ENCODE measurements around the gene MRPL24. TPM values are rescaled to one million over a fixed set of nuclear protein-coding genes. Genes with fewer than 3 reads are reported as not detected.

Gene MRPL24
- total and polyA plus RNA-seq, 8 donors: 39.8 to 68.6 (median 48.3) TPM

GRCh38 chr1:156773607-156774006, 32.7 kb upstream of the MRPL24 start:
- no peak for FAIRE-seq
- TF ChIP-seq CTCF (IDR thresholded peaks at IDR 0.05): no peak
- 93 to 94% methylated on average over 3 of the region's 3 CpGs for WGBS, 2 donors
- no peaks in the 10 kb centered on the region for H3K36me3 ChIP-seq
- H3K4me3 ChIP-seq: no peak overlapping the region
- no peak for ATAC-seq
- H3K27ac ChIP-seq: no peak overlapping the region
- H3K9me3 ChIP-seq: no peaks in the 10 kb centered on the region
- no peak for DNase-seq
- no peaks in the 10 kb centered on the region for H3K27me3 ChIP-seq
- peaks cover 9 to 29% (median 10%) of the 10 kb centered on the region in 3 donors for H3K4me1 ChIP-seq
- intact Hi-C loops (cut with DNase I): no loop called here

GRCh38 chr1:156772728-156773497, 32.0 kb upstream of the MRPL24 start:
- DNase-seq (no peak), ATAC-seq (peak in 1 of 4 donors; percentile 28), FAIRE-seq (no peak)
- Histone ChIP-seq H3K36me3 (no peaks in the 10 kb centered on the region), H3K27me3 (no peaks in the 10 kb centered on the region), H3K4me1 (peaks cover 9 to 31% (median 10%) of the 10 kb centered on the region in 3 donors), H3K9me3 (no peaks in the 10 kb centered on the region), H3K4me3 (no peak overlapping the region), H3K27ac (no peak overlapping the region)
- intact Hi-C loops (cut with DNase I): no loop called here
- TF ChIP-seq CTCF (IDR thresholded peaks at IDR 0.05): no peak
- 37 to 39% methylated on average over 9 of the region's 9 CpGs for WGBS, 2 donors

- Histone ChIP-seq H3K27ac (no peak overlapping the region), H3K4me3 (no peak overlapping the region), H3K4me1 (peaks cover 9 to 28% (median 10%) of the 10 kb centered on the region in 3 donors), H3K9me3 (no peaks in the 10 kb centered on the region), H3K27me3 (no peaks in the 10 kb centered on the region), H3K36me3 (no peaks in the 10 kb centered on the region)
- DNase-seq (no peak), FAIRE-seq (no peak), ATAC-seq (no peak)
- no peak for TF ChIP-seq CTCF (IDR thresholded peaks at IDR 0.05)
- 81 to 86% methylated on average over 3 of the region's 3 CpGs for WGBS, 2 donors
- intact Hi-C loops (cut with DNase I): no loop called here
Observed at GRCh38 chr1:156772222-156772621, 31.3 kb upstream of the MRPL24 start.

GRCh38 chr1:156768610-156769295, 27.9 kb upstream of the MRPL24 start:
- Histone ChIP-seq H3K4me1 (peaks cover 9 to 31% (median 10%) of the 10 kb centered on the region in 3 donors), H3K36me3 (no peaks in the 10 kb centered on the region), H3K4me3 (peak overlapping the region in 3 of 4 donors; percentile 80 to 98 (median 88)), H3K27ac (no peak overlapping the region), H3K9me3 (no peaks in the 10 kb centered on the region), H3K27me3 (no peaks in the 10 kb centered on the region)
- ATAC-seq (no peak), FAIRE-seq (no peak), DNase-seq (no peak)
- WGBS, 2 donors: 9 to 11% methylated on average over 8 of the region's 8 CpGs
- TF ChIP-seq CTCF (IDR thresholded peaks at IDR 0.05): no peak
- intact Hi-C loops (cut with DNase I): no loop called here
